C1 segment of cervical spinal cord (tissue), 14 donors: ENCODE results near the gene HOXC5.

Experiments used
- DNase-seq, 14 donors: peaks; one replicate each; lab custom pipeline; 2025; lab: John Stamatoyannopoulos, UW

Gene HOXC5

DNA sequence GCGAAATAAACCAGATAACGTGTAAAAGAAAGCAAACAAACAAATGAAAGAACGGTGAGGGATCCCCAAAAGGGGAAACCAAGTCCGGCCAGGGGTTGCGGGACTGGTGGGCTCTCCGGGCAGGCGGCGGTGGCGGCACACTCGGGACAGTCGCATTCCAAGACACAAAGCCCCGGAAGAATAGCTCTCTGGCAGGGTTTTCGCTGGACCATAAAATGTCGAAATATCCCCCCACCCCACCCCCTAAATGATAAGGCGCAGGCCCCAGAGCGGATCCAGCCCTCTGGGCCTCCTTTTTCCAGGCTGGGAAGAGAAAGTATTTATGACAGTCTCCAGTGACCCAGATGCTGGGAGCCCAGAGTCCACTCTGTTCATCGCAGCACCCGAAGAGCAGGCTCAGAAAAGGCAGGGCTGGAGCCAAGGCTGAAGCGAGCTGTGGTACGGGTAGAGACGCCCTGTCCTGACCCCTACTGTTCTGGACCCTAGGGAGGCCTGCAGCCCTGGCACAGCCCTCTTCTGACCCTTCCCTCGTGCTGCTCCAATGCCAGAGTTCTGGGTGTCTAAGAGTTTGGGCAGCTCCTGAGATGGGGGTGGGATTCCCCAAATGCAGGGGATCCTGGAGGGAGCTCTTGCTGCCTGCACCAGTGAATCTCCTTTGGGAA lies 26.2 kb upstream of the HOXC5 start:
- DNase-seq, result no peak

DNA sequence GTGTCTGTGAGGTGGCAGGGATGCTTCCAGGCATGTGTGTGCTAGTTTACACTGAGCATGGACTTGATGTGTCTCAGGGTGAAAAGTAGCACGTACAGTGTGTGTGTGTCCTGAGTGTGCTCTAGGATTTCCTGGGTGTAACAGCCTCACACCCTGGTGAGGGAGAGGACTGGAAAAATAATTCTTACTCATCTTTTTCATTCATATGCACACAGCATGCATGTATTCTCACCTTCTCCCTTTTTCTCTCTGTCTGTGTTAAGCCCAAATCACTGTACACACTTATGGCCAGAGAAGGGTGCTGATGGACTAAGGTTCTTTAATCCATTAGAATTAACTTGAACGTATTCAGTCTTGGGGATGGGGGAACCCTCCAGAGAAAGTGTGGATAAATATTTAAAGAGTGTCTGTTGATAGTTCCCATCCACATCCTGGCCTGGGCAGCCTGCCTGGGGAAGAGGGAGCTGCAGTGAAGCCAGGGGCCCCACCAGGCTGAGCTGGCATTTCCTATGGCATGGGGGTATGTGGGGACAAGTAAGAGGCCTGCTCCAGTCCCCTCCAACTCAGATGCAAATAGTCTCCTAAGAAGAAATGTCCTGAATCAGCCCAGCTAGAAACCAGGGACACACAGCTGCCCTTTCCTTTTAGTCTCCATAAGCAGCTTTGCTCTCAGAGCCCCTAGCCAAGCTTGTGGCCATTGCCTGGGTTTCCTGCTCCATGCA lies 25.2 kb upstream of the HOXC5 start:
- DNase-seq, result no peak

DNA sequence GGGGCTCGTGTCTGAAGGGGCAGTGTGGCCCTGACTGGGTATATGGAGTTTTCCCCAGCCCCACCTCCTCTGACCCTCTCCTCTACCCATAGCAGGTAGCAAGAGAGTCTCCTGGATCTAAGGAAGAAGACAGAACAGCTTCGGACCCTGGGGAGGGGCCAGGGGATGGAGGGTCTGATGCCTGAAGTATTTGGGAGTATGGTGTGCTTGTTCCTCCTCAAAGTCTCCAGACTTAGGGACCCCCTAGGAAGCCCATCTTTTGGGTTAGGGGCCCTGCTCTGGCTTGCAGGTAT lies 24.6 kb upstream of the HOXC5 start:
- DNase-seq, result no peak

DNA sequence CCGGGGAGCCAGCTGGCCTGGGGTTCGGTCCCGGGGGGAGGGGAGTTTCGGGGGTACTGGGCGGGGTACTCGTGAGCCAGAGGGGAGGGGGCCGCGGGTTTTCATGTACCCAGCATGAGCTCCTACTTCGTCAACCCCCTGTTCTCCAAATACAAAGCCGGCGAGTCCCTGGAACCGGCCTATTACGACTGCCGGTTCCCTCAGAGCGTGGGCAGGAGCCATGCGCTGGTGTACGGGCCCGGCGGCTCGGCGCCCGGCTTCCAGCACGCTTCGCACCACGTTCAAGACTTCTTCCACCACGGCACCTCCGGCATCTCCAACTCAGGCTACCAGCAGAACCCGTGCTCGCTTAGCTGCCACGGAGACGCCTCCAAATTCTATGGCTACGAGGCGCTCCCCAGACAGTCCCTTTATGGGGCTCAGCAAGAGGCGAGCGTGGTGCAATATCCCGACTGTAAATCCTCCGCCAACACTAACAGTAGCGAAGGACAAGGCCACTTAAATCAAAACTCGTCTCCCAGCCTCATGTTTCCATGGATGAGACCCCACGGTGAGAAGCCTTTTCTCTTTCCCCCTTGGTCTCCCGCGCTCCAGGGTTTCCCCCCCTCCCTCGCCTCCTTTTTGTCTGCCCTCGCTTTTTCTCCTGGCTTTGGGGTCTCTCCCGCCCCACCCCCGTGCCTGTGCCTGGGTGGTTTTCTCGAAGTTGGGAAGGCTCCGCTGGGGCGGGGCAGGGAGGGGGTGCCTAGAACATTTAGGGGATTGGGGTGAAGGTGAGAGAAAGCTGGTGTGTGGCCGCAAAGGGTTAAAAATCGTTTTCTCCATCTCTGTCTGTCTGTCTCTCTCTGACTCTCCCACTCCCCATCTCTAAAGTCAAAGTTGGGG lies 23.4 kb upstream of the HOXC5 start:
- no peak for DNase-seq

DNA sequence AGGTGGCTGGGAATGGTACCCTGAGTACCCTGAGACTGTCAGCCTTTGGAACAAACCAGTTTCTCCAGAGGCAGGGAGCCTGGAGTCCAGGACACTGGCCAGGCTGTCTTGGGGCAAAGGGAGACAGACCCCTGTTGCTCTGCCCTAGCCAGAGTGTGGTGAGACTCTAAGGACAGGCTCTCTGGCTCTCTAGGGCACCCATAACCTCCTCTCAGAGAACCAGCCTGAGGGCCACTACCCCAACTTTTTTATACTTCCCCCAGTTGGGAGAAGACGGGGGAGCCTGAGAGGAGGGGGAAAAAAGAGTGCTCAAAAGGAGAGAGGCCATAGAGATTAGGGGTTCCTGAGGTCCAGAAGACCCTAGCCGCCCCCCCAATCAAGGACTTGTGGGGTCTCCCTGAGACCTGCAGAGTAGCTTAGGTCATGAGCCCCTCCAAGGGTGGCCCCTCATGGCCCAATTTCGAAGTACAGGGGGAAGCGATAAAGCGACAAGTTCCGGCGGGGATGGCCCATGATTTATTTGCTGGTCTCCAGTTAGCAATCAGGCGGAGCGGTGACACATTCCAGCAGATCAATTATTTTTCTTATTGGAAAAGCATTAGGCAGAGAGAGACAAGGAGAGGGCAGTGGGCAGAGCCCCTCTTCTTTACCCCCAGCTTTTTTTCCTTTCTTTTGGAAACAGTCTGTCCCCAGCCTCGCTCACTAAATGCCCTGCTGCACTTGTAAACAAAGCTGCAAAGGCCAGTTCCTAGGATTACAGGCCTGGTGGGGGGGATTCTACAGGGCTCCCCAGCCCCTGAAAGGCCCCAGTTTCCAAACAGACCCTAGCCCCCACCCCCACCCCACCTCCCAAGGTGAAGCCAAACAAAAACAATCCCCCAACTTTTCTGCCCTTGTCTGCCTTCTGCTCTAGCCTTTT lies 22.5 kb upstream of the HOXC5 start:
- no peak for DNase-seq

DNA sequence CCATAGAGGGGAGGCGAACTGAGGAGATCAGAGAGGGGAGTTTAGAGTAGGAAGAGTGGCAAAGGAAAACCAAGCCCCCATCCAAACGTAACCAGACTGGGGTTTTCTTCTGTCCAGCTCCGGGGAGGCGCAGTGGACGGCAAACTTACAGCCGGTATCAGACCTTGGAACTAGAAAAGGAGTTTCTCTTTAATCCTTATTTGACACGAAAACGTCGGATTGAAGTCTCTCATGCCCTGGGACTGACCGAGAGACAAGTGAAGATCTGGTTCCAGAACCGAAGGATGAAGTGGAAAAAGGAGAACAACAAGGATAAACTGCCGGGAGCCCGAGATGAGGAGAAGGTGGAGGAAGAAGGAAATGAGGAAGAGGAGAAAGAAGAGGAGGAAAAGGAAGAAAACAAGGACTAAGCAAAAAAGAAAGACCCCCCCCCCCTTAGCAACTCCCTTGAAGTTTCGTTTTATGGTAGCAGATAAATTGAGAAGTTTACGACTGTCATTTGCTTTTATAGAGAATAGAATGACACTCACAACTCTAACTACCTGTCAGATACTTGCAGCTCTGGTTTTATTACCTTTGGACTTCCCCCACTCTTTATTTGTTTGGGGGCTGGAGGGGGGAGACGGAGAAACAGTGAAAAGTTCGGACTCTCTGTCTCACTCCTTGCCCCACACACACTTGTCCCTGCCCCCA lies 21.7 kb upstream of the HOXC5 start:
- DNase-seq, result no peak

DNA sequence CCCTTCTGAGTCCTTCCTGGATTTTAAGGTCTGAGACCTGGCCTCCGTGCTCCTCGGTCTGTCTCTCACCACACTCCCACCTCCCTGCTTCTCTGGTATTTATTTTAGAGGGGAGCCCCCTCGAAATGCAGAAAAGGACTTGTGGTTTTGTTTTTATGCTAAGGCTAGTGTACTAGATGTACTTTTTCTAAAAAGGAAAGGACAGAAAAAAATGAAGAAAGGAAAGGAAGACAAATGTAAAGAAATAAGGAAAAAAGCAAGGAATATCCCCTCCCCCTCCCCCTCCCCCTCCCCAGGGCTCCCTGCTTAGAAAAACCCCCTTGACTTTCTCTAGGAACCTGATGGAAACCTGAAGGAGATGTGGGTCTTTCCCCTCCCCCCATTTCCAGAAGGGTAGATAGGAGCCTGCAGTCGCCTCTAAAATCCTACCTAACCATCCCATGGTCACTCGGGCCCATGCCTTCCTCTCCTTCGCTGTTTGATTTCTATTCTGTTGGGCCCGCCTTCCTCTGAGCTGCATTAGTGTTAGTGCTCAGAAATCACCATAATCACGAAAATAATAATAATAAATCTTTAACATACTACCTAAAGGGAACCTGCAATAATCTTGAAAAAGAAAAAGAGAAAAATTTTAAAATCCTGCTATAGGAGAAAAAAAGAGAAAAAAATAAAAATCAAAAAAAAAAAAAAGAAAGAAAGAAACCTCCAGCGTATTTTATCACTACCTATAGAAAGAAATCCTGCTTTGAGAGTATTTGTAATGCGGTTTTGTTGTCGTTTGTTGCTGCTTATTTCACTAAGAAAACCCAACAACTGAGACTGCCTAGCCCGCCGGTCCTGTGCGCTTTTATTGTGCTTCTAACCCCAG lies 21.0 kb upstream of the HOXC5 start:
- no peak for DNase-seq

DNA sequence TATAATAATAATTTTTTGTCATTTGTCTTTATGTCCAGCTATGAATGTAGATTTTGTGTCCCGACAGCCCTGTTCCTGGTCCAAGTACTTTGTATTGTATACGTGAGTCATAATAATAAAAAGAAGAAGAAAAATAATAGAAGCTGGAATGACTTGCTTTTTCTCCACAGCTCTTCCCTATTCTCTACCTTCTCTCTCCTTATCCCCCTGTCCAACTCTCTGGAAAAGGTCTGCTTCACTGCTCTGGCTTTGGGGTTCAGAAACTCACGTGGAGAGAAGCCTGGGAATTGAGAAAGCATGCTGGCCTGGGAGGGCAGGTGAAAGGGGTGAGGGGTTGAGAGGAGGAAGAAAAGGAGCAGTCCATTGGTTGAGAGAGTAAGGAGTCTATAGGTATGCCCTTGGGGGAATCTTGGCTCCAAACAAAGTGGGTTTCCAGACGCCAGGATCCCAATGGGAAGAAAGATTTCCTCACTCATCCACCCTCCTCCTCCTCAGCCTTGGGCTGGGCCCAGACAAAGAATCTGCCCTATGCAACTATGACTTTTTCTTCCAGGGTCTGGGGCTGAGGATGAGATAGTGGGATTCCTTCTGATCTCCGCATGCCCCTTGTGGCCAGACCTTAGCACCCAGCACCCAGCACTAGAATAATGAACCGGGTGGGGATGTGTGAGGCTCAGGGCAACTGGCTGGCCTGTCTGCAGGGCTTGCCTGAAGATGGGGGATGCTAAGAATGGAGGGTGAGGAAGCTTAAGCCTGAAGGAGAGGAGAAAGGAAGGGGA lies 20.0 kb upstream of the HOXC5 start:
- no peak for DNase-seq

DNA sequence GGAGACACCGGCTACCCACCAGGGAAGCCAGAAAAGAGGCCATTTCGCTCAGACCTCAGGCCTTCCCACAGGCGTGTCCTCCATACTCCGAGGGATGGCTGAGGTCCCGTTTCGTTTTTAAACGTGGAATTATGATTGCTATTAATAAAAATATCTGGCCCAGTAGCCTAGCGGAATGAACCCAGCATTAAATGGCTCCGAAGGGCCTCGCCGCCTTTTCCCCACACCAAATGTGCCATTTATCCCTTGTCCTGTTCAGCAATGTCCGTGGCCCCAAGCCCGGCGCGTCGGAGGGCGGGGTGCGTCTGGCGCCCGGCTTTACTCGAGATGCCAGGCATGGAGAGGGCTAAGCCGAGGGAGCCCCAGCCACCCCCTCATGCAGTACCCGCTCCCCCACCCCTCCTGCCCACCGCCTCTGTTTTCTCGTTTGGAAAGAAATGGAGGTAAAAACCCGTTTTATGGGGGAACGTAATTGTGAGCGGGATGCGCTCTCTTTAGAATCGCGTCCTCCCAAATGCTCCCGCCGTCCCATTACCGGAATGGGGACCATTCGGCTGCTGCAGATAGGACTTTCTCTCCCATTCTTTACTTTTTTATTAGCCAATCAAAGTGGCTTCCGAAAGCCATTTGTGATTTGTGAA lies 18.4 kb upstream of the HOXC5 start:
- DNase-seq, result no peak

DNA sequence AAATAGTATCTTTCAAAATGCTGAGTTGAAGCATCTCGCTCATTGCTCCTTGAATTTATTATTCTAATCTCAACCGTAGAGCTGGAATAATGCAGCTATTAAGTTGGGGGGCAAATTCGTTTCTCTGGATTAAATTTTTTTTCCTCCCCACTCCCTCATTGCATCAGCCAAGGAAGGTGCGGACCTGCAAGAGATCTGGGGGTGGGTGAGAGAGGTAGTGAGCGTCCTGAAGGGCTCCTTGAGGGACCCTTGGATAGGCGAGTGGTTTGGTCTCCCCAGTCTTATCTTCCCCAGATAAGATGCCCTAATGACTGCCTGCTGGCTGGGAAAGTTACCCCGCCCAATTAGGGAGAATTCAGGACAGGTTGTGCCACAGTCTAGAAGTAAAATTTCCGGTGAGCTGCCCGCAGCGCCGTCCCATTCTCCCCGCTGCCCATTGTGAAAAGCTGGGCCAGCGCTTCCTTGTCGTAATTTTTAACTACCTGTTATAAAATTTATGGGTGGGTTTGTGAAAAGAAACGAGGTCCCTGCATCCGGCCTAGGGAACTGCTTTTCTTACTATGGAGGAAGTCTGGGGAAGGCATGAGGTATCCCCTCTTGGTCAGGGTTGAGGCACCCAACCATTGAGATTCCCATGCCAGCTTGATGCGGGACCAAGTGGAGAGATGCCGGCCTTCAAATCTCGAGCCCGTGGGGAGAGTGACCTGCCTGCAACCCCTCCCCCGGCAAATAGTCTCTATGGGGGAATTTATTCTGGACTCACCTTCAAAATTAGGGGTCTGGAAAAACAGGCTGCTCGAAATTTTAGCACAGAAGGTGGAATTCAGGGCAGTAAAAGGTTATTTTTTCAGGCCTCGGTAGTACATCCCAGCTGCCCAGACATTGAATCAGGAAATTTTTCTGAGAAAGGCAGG lies 17.6 kb upstream of the HOXC5 start:
- no peak for DNase-seq

DNA sequence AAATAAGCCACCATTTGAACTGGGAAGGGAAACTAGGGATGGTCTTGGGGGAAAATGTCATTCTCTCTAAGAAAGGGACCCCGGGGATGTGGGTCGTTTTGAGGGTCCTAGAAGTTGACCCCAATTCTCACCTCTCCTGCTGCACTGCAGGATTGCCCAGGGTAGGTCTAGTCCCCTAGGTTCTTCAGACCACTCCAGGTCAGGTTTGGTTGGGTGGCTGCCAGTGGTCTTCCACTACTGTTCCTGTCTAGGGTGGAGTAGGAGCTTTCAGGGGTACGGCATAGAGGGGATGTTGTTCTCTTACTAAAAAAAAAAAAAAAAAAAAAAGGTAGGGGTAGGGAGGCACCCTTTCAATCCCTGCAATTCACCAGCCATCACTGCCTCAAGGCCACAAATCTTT lies 16.8 kb upstream of the HOXC5 start:
- DNase-seq, result no peak

DNA sequence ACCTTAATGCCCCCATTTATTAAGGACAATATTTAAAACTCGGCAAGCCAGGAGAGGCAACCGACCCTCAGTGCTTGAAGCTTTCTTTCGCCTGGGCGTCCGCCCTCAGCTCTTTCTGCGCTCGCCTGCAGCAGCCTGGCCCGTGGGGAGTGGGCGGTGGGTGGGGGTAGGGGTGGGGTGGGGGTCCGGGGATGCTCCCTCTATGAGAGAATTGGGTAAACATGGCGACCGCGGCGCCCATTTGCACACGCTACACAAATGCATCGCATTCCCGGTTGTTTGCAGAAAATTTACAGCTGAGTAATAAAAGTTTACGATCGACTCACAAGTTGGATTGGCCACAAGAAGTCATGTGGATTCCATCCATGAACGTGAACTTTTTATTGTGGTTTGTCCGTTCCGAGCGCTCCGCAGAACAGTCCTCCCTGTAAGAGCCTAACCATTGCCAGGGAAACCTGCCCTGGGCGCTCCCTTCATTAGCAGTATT lies 16.3 kb upstream of the HOXC5 start:
- no peak for DNase-seq

DNA sequence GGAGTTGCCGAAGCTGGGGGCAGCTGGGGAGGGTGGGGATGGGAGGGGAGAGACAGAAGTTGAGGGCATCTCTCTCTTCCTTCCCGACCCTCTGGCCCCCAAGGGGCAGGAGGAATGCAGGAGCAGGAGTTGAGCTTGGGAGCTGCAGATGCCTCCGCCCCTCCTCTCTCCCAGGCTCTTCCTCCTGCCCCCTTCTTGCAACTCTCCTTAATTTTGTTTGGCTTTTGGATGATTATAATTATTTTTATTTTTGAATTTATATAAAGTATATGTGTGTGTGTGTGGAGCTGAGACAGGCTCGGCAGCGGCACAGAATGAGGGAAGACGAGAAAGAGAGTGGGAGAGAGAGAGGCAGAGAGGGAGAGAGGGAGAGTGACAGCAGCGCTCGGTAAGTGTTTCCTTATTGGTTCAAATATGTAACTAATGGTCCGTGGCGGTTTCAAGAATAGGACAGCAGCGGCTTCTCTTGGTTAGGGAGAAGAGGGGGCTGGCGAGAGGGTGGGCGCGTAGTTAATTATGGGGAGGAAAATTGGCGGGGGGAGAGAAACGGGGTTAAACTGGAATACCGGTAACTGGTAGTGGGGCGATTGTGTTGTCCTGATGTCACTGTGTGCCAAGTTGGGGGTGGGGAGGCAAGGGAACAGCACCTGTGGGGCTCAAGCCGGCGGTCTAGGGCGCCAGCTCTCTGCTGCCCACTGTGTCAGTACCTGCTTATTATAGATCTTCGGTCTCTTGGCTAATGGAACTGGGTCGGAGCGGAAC lies 15.6 kb upstream of the HOXC5 start:
- no peak for DNase-seq

DNA sequence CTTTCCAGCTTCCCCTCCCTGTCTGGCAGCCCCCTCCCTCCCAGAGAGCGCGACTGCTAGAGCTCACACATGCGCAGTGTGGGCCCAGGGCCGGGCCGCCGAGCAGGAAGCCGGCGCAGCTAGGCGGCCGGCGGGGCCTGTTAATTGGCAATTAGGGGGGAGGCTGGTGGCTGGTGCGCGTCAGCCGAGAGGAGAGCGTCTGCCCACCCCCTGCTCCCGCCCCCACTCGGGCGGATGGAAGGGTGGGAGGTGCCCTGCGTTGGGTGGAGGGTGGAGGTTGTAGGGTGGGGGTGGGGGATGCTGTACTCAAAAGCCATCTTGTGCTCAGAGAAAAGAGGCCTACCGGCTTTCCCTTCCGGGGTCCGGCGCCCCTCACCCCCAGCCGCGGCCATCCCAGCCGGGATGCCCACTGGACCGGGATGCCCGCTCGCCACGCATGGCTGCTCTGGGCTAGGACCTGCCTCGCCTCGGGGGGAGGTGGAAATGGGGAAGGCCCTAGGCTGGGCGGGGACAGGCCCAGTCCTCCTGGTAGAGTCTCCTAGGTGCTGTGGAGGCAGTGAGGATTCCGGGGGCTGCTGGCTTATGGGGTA lies 14.9 kb upstream of the HOXC5 start:
- DNase-seq, result peak in 11 of 14 donors; percentile 32 to 78 (median 64)

DNA sequence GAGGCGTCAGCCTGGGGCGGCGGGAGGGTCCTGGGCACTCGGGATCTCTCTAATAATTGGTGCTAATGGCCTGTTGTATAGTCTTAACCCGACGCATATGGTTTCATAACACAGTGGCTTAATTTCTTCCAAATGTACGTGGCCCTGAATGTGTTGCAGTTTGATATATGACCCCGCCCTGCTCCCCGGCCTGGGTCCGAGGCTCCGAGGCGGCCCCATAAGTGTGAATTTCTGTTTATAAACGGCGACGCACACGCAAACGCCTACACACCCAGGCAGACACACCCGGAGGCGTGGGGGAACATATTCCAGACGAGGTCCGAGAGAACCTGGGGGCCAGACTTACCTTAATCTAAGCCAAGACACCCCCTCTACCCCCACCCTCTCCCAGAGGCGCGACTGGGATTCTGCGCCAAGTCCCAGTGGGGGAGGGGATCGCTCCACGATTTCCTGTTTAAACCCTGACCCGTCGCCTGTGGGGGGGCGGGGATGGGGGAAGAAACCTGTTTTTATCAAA lies 14.3 kb upstream of the HOXC5 start:
- DNase-seq, result no peak
